GM12878 (cell line): ENCODE data around the gene C1orf198.

Source experiments
- POLR2A ChIP-seq: IDR thresholded peaks from 2 replicates; pipeline ENCODE4 v1.6.1; 2011; ENCODE audit warnings: low read depth, mild to moderate bottlenecking, low read length
- RCOR1 ChIP-seq: conservative IDR thresholded peaks from 2 replicates; pipeline ENCODE4 v1.6.1; 2012; ENCODE audit warnings: low read depth, low read length, improper control_type of control experiment
- TF ChIP-seq, protein P1 (sequence below), 3 experiments: IDR thresholded peaks in 2 of 3; conservative IDR thresholded peaks in 1 of 3; 2 replicates each; pipeline ENCODE4 v1.5.1; 2011; ENCODE audit warnings: low read depth in 3 of 3, low read length in 3 of 3, mild to moderate bottlenecking in 3 of 3, control low read depth in 2 of 3, moderate library complexity in 2 of 3, inconsistent platforms in 1 of 3, mixed read lengths in 1 of 3; ENCODE audit not compliant: control insufficient read depth in 2 of 3, insufficient read depth in 1 of 3; ENCODE audit errors: extremely low read depth in 1 of 3

DNA sequence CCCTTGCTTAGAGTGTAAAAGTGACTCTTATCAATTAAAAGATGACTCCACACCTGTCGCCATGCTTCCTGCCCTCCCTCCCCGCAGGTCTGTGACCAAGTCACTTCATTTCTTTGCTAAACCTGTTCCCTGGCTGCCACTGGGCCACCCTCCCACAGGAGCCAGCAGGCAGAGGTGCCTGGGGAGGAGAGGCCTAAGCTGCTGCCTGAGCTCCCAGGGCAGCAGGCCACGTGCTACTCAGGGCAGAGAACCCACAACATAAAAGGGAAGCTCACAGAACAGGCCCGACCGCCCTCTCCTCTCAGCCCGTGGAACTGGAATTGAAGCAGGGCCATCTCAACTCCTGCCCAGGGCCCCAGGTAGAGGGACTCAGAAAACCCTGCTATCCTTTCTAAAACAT, 4.9 kb downstream of the C1orf198 start:
- TF ChIP-seq POLR2A, result no peak
- TF ChIP-seq RCOR1, result no peak
- TF ChIP-seq, protein P1, sequence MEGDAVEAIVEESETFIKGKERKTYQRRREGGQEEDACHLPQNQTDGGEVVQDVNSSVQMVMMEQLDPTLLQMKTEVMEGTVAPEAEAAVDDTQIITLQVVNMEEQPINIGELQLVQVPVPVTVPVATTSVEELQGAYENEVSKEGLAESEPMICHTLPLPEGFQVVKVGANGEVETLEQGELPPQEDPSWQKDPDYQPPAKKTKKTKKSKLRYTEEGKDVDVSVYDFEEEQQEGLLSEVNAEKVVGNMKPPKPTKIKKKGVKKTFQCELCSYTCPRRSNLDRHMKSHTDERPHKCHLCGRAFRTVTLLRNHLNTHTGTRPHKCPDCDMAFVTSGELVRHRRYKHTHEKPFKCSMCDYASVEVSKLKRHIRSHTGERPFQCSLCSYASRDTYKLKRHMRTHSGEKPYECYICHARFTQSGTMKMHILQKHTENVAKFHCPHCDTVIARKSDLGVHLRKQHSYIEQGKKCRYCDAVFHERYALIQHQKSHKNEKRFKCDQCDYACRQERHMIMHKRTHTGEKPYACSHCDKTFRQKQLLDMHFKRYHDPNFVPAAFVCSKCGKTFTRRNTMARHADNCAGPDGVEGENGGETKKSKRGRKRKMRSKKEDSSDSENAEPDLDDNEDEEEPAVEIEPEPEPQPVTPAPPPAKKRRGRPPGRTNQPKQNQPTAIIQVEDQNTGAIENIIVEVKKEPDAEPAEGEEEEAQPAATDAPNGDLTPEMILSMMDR (IDR thresholded peaks at IDR 0.05 in 2 of 3, conservative IDR thresholded peaks at IDR 0.05 in 1 of 3; ENCODE audit: control insufficient read depth in 2 of 3, extremely low read depth in 1 of 3, insufficient read depth in 1 of 3, low read depth in 3 of 3, low read length in 3 of 3), result no peak
